OCI-LY7 (cell line): ENCODE results near the gene MKRN3. TPM values are rescaled to one million over a fixed set of nuclear protein-coding genes. Genes with fewer than 3 reads are reported as not detected.

Source experiments
- BruUV-seq: library from RNA; stranded (reverse); fragments of 400-500 nt; replicated peaks from 2 replicates; lab custom pipeline; 2021; lab: Mats Ljungman, UMichigan
- CTCF ChIA-PET: fragments of 300-600 bp; sonication (Branson Sonifier 250); formaldehyde crosslinking; loops from one replicate; lab custom pipeline; 2022; ENCODE audit warnings: antibody characterized with exemption; ENCODE audit not compliant: unreplicated experiment; lab: Charles Lee
- POLR2A ChIA-PET: fragments of 300-600 bp; sonication (Branson Sonifier 250); formaldehyde crosslinking; loops from one replicate; lab custom pipeline; 2022; ENCODE audit warnings: antibody characterized with exemption; lab: Charles Lee
- DNase-seq: peaks from one replicate; pipeline ENCODE4 v3.0.0-alpha.2; 2015; ENCODE audit warnings: low spot score
- H2AFZ ChIP-seq: fragments of 200-600 bp; sonication (generic), shearing (Covaris generic); 2 replicates; pipeline ENCODE4 v1.6.1; 2014; ENCODE audit warnings: mild to moderate bottlenecking, antibody characterized with exemption, low read length, moderate library complexity
- H3K27ac ChIP-seq: fragments of 200-600 bp; sonication (generic); 2 replicates; pipeline ENCODE4 v1.5.1; 2014; ENCODE audit warnings: mixed run types, low read depth, mild to moderate bottlenecking, moderate library complexity, low read length, inconsistent platforms; ENCODE audit not compliant: poor library complexity, severe bottlenecking
- H3K36me3 ChIP-seq: fragments of 200-600 bp; sonication (generic); 2 replicates; pipeline ENCODE4 v1.6.1; 2014; ENCODE audit warnings: mild to moderate bottlenecking, antibody characterized with exemption, low read length, moderate library complexity, mixed read lengths; ENCODE audit not compliant: insufficient read depth
- H3K4me1 ChIP-seq: fragments of 200-600 bp; sonication (generic); 2 replicates; pipeline ENCODE4 v1.5.1; 2014; ENCODE audit warnings: mild to moderate bottlenecking, low read length; ENCODE audit not compliant: insufficient read depth, poor library complexity, severe bottlenecking
- H3K4me2 ChIP-seq: fragments of 200-600 bp; sonication (generic); 2 replicates; pipeline ENCODE4 v1.6.1; 2014; ENCODE audit warnings: mild to moderate bottlenecking, low read length
- H3K4me3 ChIP-seq: fragments of 200-600 bp; sonication (generic); 2 replicates; pipeline ENCODE4 v1.5.1; 2014; ENCODE audit warnings: mild to moderate bottlenecking, low read depth, low read length; ENCODE audit not compliant: poor library complexity, severe bottlenecking
- H3K79me2 ChIP-seq: fragments of 200-600 bp; sonication (generic); 2 replicates; pipeline ENCODE4 v1.6.1; 2016; ENCODE audit warnings: low read depth, mild to moderate bottlenecking, low read length, moderate library complexity, mixed read lengths; ENCODE audit not compliant: insufficient read depth
- H3K9me2 ChIP-seq: fragments of 200-600 bp; sonication (generic); 2 replicates; pipeline ENCODE4 v1.6.1; 2016; ENCODE audit warnings: mild to moderate bottlenecking, low read length, mixed read lengths; ENCODE audit not compliant: insufficient read depth
- H3K9me3 ChIP-seq: fragments of 200-600 bp; sonication (generic); 2 replicates; pipeline ENCODE4 v1.6.1; 2014; ENCODE audit warnings: mild to moderate bottlenecking, mixed run types, low read length, mixed read lengths
- H4K20me1 ChIP-seq: fragments of 200-600 bp; sonication (generic); 2 replicates; pipeline ENCODE4 v1.6.1; 2014; ENCODE audit warnings: mild to moderate bottlenecking, antibody characterized with exemption, low read length, moderate library complexity, mixed read lengths; ENCODE audit not compliant: insufficient read depth
- CTCF ChIP-seq: fragments of 200-600 bp; sonication (generic); conservative IDR thresholded peaks from 2 replicates; pipeline ENCODE4 v1.5.1; 2014; ENCODE audit warnings: mild to moderate bottlenecking, antibody characterized with exemption, low read length, moderate library complexity, mixed read lengths
- EZH2phosphoT487 ChIP-seq: fragments of 200-600 bp; sonication (generic); IDR thresholded peaks from 2 replicates; pipeline ENCODE4 v1.6.1; 2018; ENCODE audit warnings: low read depth, borderline replicate concordance, mild to moderate bottlenecking, mixed run types, antibody characterized with exemption, low read length, moderate library complexity, mixed read lengths
- intact Hi-C: fragments of 100-400 bp; cut with micrococcal nuclease; formaldehyde crosslinking; loops from one replicate; pipeline ENCODE4 v1.10.0; 2022; ENCODE audit not compliant: unreplicated experiment
- total RNA-seq, 2 experiments: library from RNA; depleted of rRNA in 1 of 2; stranded (reverse); fragments of >200 nt in 1 of 2; shearing (Covaris generic) in 1 of 2; gene quantifications; 2 replicates each; pipeline ENCODE4 v1.2.3, GENCODE V29; 2014 to 2022

The MKRN3 gene
- total RNA-seq, 2 experiments from 2014 or later, result not detected

DNA sequence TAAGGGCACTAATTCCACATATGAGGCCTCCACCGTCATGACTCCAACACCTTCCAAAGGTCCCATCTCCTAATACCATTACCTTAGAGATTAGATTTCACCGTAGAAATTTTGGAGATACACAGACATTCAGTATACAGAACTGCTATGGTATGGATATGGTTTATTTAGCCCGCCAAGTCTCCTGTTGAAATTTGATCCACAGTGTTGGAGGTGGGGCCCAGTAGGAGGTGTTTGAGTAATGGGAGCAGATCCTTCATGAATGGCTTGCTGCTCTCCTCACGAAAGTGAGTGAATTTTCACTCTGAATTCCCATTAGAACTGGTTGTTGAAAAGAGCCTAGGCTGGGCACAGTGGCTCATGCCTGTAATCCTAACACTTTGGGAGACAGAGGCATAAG, 7.4 kb downstream of the MKRN3 start:
- ChIA-PET POLR2A (no interaction called here), CTCF (no interaction called here)
- BruUV-seq, result no TSS peak
- no peak overlapping the region for H3K4me3 ChIP-seq
- no peaks in the 10 kb centered on the region for H3K9me2 ChIP-seq
- H3K79me2 ChIP-seq, result no peaks in the 10 kb centered on the region
- no peaks in the 10 kb centered on the region for H3K36me3 ChIP-seq
- intact Hi-C loops, result no loop called here
- no peak overlapping the region for H2AFZ ChIP-seq
- no peak overlapping the region for H3K4me2 ChIP-seq
- H4K20me1 ChIP-seq, result no peaks in the 10 kb centered on the region
- H3K4me1 ChIP-seq, result no peaks in the 10 kb centered on the region
- no peak for DNase-seq
- TF ChIP-seq CTCF (no peak), EZH2phosphoT487 (no peak)
- H3K9me3 ChIP-seq, result no peaks in the 10 kb centered on the region
- no peak overlapping the region for H3K27ac ChIP-seq

DNA sequence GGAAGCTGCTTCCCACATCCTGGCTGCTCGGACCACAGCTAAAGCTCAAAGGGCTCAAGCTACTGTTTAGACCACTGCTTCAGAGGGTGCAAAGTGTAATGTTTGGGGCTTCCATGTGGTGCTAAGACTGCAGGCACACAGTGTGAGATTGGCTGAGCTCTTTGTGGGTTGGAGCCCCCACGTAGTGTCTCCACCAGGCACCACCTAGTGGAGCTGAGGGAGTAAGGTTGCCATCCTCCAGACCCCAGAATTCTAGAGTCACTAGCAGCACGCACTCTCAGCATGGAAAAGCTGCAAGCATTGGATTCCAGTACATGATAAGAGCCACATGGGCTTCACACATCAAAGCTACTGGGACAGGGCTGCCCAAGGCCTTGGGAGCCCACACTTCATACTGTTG, 9.3 kb downstream of the MKRN3 start:
- Histone ChIP-seq H4K20me1 (no peaks in the 10 kb centered on the region), H3K79me2 (no peaks in the 10 kb centered on the region), H3K4me2 (no peak overlapping the region), H2AFZ (no peak overlapping the region), H3K27ac (no peak overlapping the region), H3K4me1 (no peaks in the 10 kb centered on the region), H3K36me3 (no peaks in the 10 kb centered on the region), H3K4me3 (no peak overlapping the region), H3K9me2 (no peaks in the 10 kb centered on the region), H3K9me3 (no peaks in the 10 kb centered on the region)
- no peak for TF ChIP-seq EZH2phosphoT487
- 0 out of 2 replicates have a peak, but pooled peaks have one; percentile 17 for TF ChIP-seq CTCF
- ChIA-PET POLR2A (no interaction called here), CTCF (no interaction called here)
- no TSS peak for BruUV-seq
- no peak for DNase-seq
- intact Hi-C loops, result no loop called here

DNA sequence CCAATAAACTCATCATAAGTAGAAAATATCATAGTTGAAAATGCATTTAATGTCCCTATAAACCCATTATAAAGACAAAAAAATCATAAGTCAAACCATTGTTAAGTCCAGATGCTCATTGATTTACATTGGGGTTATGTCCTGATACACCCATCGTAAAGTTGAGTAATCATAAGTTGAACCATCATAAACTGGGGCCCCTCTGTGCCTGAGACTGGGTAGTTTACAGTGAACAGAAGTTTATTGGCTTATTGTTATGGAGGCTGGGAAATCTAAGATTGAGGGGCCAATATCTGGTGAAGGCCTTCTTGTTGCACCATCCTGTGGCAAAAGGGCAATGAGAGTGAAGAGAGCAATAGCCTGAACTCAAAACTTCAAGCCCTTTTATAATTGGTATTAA, 10.6 kb downstream of the MKRN3 start:
- Histone ChIP-seq H3K9me3 (no peaks in the 10 kb centered on the region), H4K20me1 (no peaks in the 10 kb centered on the region), H3K79me2 (no peaks in the 10 kb centered on the region), H2AFZ (no peak overlapping the region), H3K27ac (no peak overlapping the region), H3K9me2 (no peaks in the 10 kb centered on the region), H3K4me1 (no peaks in the 10 kb centered on the region), H3K4me3 (no peak overlapping the region), H3K4me2 (no peak overlapping the region), H3K36me3 (no peaks in the 10 kb centered on the region)
- POLR2A ChIA-PET, result no interaction called here
- intact Hi-C loops, result no loop called here
- CTCF ChIA-PET, result no interaction called here
- DNase-seq, result no peak
- TF ChIP-seq EZH2phosphoT487 (no peak), CTCF (no peak)
- BruUV-seq, result no TSS peak
